T-helper 2 cell treated with Interferon-gamma antibody and Interleukin-4, amounts not matched to agents 5 μg/mL and 100 μg/mL, for 36 hours (primary cell): ENCODE measurements around the gene PTPRC.
"Not testable (repeated sequence)": the region's sequence is repeated elsewhere in the genome, so short reads cannot be mapped to it uniquely, and the experiment has no call there.

Experiments used
- DNase-seq: peaks from one replicate; pipeline ENCODE4 v3.0.0; 2021; ENCODE audit warnings: low spot score
- H3K27ac Mint-ChIP-seq: one replicate; pipeline ENCODE4 v1.8.0; 2021; ENCODE audit warnings: mild to moderate bottlenecking, mixed read lengths
- H3K27me3 Mint-ChIP-seq: one replicate; pipeline ENCODE4 v1.8.0; 2021; ENCODE audit warnings: low read depth, mixed read lengths
- H3K36me3 Mint-ChIP-seq: one replicate; pipeline ENCODE4 v1.8.0; 2021; ENCODE audit warnings: low read depth, mixed read lengths
- H3K4me1 Mint-ChIP-seq: one replicate; pipeline ENCODE4 v1.8.0; 2021; ENCODE audit warnings: low read depth, mixed read lengths
- H3K4me3 Mint-ChIP-seq: one replicate; pipeline ENCODE4 v1.8.0; 2022; ENCODE audit warnings: mild to moderate bottlenecking, moderate library complexity, mixed read lengths
- H3K9me3 Mint-ChIP-seq: one replicate; pipeline ENCODE4 v1.8.0; 2021; ENCODE audit warnings: mixed read lengths

The PTPRC gene

GRCh38 chr1:198638894-198639635 is at the start of gene PTPRC:
PTPRC (plus strand) TSS chr1:198639040; CDS start chr1:198639269, 229 bp downstream.
- H3K4me1 Mint-ChIP-seq = peaks cover 52% of the 10 kb centered on the region
- DNase-seq = no peak

GRCh38 chr1:198590454-198590853 is 48.4 kb upstream of the PTPRC start:
- peaks cover 8% of the 10 kb centered on the region for H3K4me1 Mint-ChIP-seq
- H3K27ac Mint-ChIP-seq = no peak overlapping the region
- no peak for DNase-seq
- peaks cover 29% of the 10 kb centered on the region for H3K36me3 Mint-ChIP-seq
- no peaks in the 10 kb centered on the region for H3K27me3 Mint-ChIP-seq
- peaks cover 58% of the 10 kb centered on the region for H3K9me3 Mint-ChIP-seq
- no peak overlapping the region for H3K4me3 Mint-ChIP-seq

More at GRCh38 chr1:198638894-198639635, at the start of gene PTPRC:
- Mint-ChIP-seq H3K4me3 (peak within 1 kb of the TSS; percentile 93), H3K9me3 (peaks cover 6% of the 10 kb centered on the region), H3K36me3 (peaks cover 53% of the 10 kb centered on the region), H3K27ac (peak within 1 kb of the TSS; percentile 96), H3K27me3 (no peaks in the 10 kb centered on the region)

GRCh38 chr1:198595765-198596164 is 43.1 kb upstream of the PTPRC start:
- Mint-ChIP-seq H3K27me3 (no peaks in the 10 kb centered on the region), H3K9me3 (peaks cover 48% of the 10 kb centered on the region), H3K36me3 (peaks cover 29% of the 10 kb centered on the region), H3K4me1 (peaks cover 31% of the 10 kb centered on the region), H3K27ac (no peak overlapping the region), H3K4me3 (no peak overlapping the region)
- DNase-seq = no peak

GRCh38 chr1:198597690-198598430 is 41.0 kb upstream of the PTPRC start:
- Mint-ChIP-seq H3K4me1 (peaks cover 46% of the 10 kb centered on the region), H3K27me3 (no peaks in the 10 kb centered on the region), H3K27ac (peak overlapping the region; percentile 53), H3K4me3 (peak overlapping the region; percentile 46), H3K36me3 (peaks cover 32% of the 10 kb centered on the region), H3K9me3 (peaks cover 49% of the 10 kb centered on the region)
- DNase-seq = no peak

- no peaks in the 10 kb centered on the region for H3K27me3 Mint-ChIP-seq
- H3K4me1 Mint-ChIP-seq = peaks cover 48% of the 10 kb centered on the region
- peak overlapping the region; percentile 13 for H3K4me3 Mint-ChIP-seq
- DNase-seq = no peak
- peak overlapping the region; percentile 60 for H3K27ac Mint-ChIP-seq
- H3K9me3 Mint-ChIP-seq = peaks cover 45% of the 10 kb centered on the region
- H3K36me3 Mint-ChIP-seq = peaks cover 31% of the 10 kb centered on the region
These were observed 40.0 kb upstream of the PTPRC start for GRCh38 chr1:198598796-198599321.

- Mint-ChIP-seq H3K27ac (peak overlapping the region; percentile 56), H3K36me3 (peaks cover 28% of the 10 kb centered on the region), H3K9me3 (peaks cover 40% of the 10 kb centered on the region), H3K4me3 (no peak overlapping the region), H3K27me3 (no peaks in the 10 kb centered on the region), H3K4me1 (peaks cover 52% of the 10 kb centered on the region)
- no peak for DNase-seq
These were observed 39.1 kb upstream of the PTPRC start for GRCh38 chr1:198599749-198600148.

GRCh38 chr1:198600906-198601305 is 37.9 kb upstream of the PTPRC start:
- Mint-ChIP-seq H3K27ac (no peak overlapping the region), H3K36me3 (peaks cover 26% of the 10 kb centered on the region), H3K9me3 (peaks cover 33% of the 10 kb centered on the region), H3K4me1 (peaks cover 45% of the 10 kb centered on the region), H3K4me3 (no peak overlapping the region), H3K27me3 (no peaks in the 10 kb centered on the region)
- DNase-seq = no peak

GRCh38 chr1:198601310-198601709 is 37.5 kb upstream of the PTPRC start:
- Mint-ChIP-seq H3K4me1 (peaks cover 47% of the 10 kb centered on the region), H3K9me3 (peaks cover 33% of the 10 kb centered on the region), H3K36me3 (peaks cover 25% of the 10 kb centered on the region)
- H3K4me3 Mint-ChIP-seq, DNase-seq, H3K27ac Mint-ChIP-seq, H3K27me3 Mint-ChIP-seq: not testable (repeated sequence)

- Mint-ChIP-seq H3K4me3 (peak overlapping the region; percentile 11), H3K4me1 (peaks cover 53% of the 10 kb centered on the region), H3K9me3 (peaks cover 33% of the 10 kb centered on the region), H3K27ac (peak overlapping the region; percentile 74), H3K36me3 (peaks cover 25% of the 10 kb centered on the region), H3K27me3 (no peaks in the 10 kb centered on the region)
- DNase-seq = no peak
These were observed 36.6 kb upstream of the PTPRC start for GRCh38 chr1:198601936-198602889.

GRCh38 chr1:198604975-198605374 is 33.9 kb upstream of the PTPRC start:
- Mint-ChIP-seq H3K27me3 (no peaks in the 10 kb centered on the region), H3K9me3 (peaks cover 17% of the 10 kb centered on the region), H3K4me3 (no peak overlapping the region), H3K27ac (no peak overlapping the region), H3K4me1 (peaks cover 45% of the 10 kb centered on the region), H3K36me3 (peaks cover 14% of the 10 kb centered on the region)
- no peak for DNase-seq

- Mint-ChIP-seq H3K27me3 (no peaks in the 10 kb centered on the region), H3K27ac (no peak overlapping the region), H3K9me3 (peaks cover 13% of the 10 kb centered on the region), H3K36me3 (peaks cover 11% of the 10 kb centered on the region), H3K4me3 (no peak overlapping the region), H3K4me1 (peaks cover 42% of the 10 kb centered on the region)
- DNase-seq = no peak
These were observed 33.4 kb upstream of the PTPRC start for GRCh38 chr1:198605406-198605805.

GRCh38 chr1:198606020-198606438 is 32.8 kb upstream of the PTPRC start:
- DNase-seq = no peak
- peaks cover 46% of the 10 kb centered on the region for H3K4me1 Mint-ChIP-seq
- no peak overlapping the region for H3K27ac Mint-ChIP-seq
- H3K9me3 Mint-ChIP-seq = peaks cover 7% of the 10 kb centered on the region
- H3K36me3 Mint-ChIP-seq = peaks cover 5% of the 10 kb centered on the region
- no peak overlapping the region for H3K4me3 Mint-ChIP-seq
- no peaks in the 10 kb centered on the region for H3K27me3 Mint-ChIP-seq

- H3K4me1 Mint-ChIP-seq = peaks cover 49% of the 10 kb centered on the region
- no peak overlapping the region for H3K4me3 Mint-ChIP-seq
- H3K27me3 Mint-ChIP-seq = no peaks in the 10 kb centered on the region
- no peak for DNase-seq
- H3K27ac Mint-ChIP-seq = no peak overlapping the region
- H3K36me3 Mint-ChIP-seq = no peaks in the 10 kb centered on the region
- H3K9me3 Mint-ChIP-seq = no peaks in the 10 kb centered on the region
These were observed 31.1 kb upstream of the PTPRC start for GRCh38 chr1:198607714-198608113.
